Naive B cell (primary cell): ENCODE measurements around the gene OR2T8. TPM values are rescaled to one million over a fixed set of nuclear protein-coding genes. Genes with fewer than 3 reads are reported as not detected.

Source experiments
- ATAC-seq, 2 donors: fragments of 150-1000 bp; cut with Tn5 transposase; 2 replicates each; pipeline ENCODE4 v1.10.0; 2021; ENCODE audit warnings: low read depth in 2 of 2, mild to moderate bottlenecking in 2 of 2, moderate library complexity in 2 of 2
- DNase-seq: peaks from one replicate; pipeline ENCODE4 v3.0.0; 2022
- H3K27ac Mint-ChIP-seq, 6 donors: one replicate each; pipeline ENCODE4 v1.8.0; 2020 to 2022; ENCODE audit warnings: mild to moderate bottlenecking in 6 of 6, mixed read lengths in 6 of 6, moderate library complexity in 5 of 6, inconsistent platforms in 2 of 6
- H3K27me3 Mint-ChIP-seq, 3 donors: one replicate each; pipeline ENCODE4 v1.8.0; 2021 to 2022; ENCODE audit warnings: mixed read lengths in 3 of 3, mild to moderate bottlenecking in 1 of 3
- H3K36me3 Mint-ChIP-seq, 2 donors: one replicate each; pipeline ENCODE4 v1.8.0; 2020 to 2022; ENCODE audit warnings: mixed read lengths in 2 of 2, inconsistent platforms in 1 of 2, mild to moderate bottlenecking in 1 of 2
- H3K4me1 Mint-ChIP-seq, 3 donors: one replicate each; pipeline ENCODE4 v1.8.0; 2020 to 2022; ENCODE audit warnings: mixed read lengths in 3 of 3, inconsistent platforms in 1 of 3, mild to moderate bottlenecking in 1 of 3, moderate library complexity in 1 of 3
- H3K4me3 Mint-ChIP-seq, 8 donors: one replicate each; pipeline ENCODE4 v1.8.0; 2020 to 2022; ENCODE audit warnings: mild to moderate bottlenecking in 8 of 8, mixed read lengths in 8 of 8, moderate library complexity in 8 of 8, inconsistent platforms in 2 of 8
- H3K9me3 Mint-ChIP-seq, 7 donors: one replicate each; pipeline ENCODE4 v1.8.0; 2020 to 2022; ENCODE audit warnings: mixed read lengths in 7 of 7, mild to moderate bottlenecking in 5 of 7, inconsistent platforms in 2 of 7, moderate library complexity in 1 of 7
- polyA plus RNA-seq, 6 donors: library from polyadenylated mRNA; unstranded; fragments of 300-500 nt; fragmentation: Illumina TruSeq; gene quantifications; one replicate each; pipeline ENCODE4 v1.2.3, GENCODE V29; 2021; ENCODE audit warnings: low read depth in 6 of 6

OR2T8 gene, protein sequence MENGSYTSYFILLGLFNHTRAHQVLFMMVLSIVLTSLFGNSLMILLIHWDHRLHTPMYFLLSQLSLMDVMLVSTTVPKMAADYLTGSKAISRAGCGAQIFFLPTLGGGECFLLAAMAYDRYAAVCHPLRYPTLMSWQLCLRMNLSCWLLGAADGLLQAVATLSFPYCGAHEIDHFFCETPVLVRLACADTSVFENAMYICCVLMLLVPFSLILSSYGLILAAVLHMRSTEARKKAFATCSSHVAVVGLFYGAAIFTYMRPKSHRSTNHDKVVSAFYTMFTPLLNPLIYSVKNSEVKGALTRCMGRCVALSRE
- polyA plus RNA-seq = under 1 TPM in 1 of 6 donors, not detected in 5; 0.43 TPM

GRCh38 chr1:247919952-247920351 is at the start of gene OR2T8:
OR2T8 (plus strand) TSS chr1:247920252; CDS start chr1:247921018, 766 bp downstream.
- H3K27ac Mint-ChIP-seq = no peak within 1 kb of the TSS
- no peaks in the 10 kb centered on the region for H3K9me3 Mint-ChIP-seq
- ATAC-seq (no peak), DNase-seq (no peak)
- H3K27me3 Mint-ChIP-seq = no peaks in the 10 kb centered on the region
- H3K36me3 Mint-ChIP-seq = no peaks in the 10 kb centered on the region
- H3K4me3 Mint-ChIP-seq = no peak within 1 kb of the TSS
- H3K4me1 Mint-ChIP-seq = no peaks in the 10 kb centered on the region

DNA sequence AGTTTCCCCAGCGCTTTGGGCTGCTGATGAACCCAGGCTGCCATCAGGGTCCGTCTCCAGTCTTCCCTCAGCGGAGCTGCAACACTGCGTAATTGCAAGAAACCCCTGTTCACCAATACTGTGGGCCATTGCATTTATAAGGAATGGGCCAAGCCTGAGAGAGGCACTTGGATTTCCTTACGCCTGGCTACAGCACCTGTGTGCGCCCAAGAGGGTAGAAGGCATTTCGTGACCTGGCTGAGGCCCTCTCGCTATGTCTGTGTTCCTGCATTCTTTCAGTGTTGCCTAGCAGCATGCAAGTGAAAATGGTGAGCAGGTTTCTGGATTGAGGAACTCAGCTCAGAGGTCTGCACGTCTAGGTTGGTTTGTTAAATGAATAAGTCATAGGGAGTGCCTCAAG is 36.7 kb upstream of the OR2T8 start:
- H3K27ac Mint-ChIP-seq = no peak overlapping the region
- no peaks in the 10 kb centered on the region for H3K27me3 Mint-ChIP-seq
- H3K36me3 Mint-ChIP-seq = peaks cover 0 to 7% of the 10 kb centered on the region in 2 donors
- H3K4me3 Mint-ChIP-seq = no peak overlapping the region
- peaks cover 0 to 4% (median 0%) of the 10 kb centered on the region in 3 donors for H3K4me1 Mint-ChIP-seq
- no peak for ATAC-seq
- DNase-seq = no peak
- no peaks in the 10 kb centered on the region for H3K9me3 Mint-ChIP-seq

- no peak overlapping the region for H3K4me3 Mint-ChIP-seq
- ATAC-seq = no peak
- H3K9me3 Mint-ChIP-seq = no peaks in the 10 kb centered on the region
- H3K27me3 Mint-ChIP-seq = no peaks in the 10 kb centered on the region
- peak overlapping the region in 1 of 6 donors; percentile 0 for H3K27ac Mint-ChIP-seq
- H3K36me3 Mint-ChIP-seq = peaks cover 0 to under 1% of the 10 kb centered on the region in 2 donors
- no peak for DNase-seq
- H3K4me1 Mint-ChIP-seq = no peaks in the 10 kb centered on the region
These were observed 35.1 kb upstream of the OR2T8 start for GRCh38 chr1:247884797-247885413.

GRCh38 chr1:247895163-247895637 is 24.9 kb upstream of the OR2T8 start, which contains the start of gene OR2W3:
OR2W3 (plus strand) TSS chr1:247895587; CDS start chr1:247895587, 0 bp downstream.
- H3K4me1 Mint-ChIP-seq = peaks cover 0 to 1% (median 0%) of the 10 kb centered on the region in 3 donors
- no peak within 1 kb of the TSS for H3K27ac Mint-ChIP-seq
- no peaks in the 10 kb centered on the region for H3K27me3 Mint-ChIP-seq
- peaks cover 0 to 22% of the 10 kb centered on the region in 2 donors for H3K36me3 Mint-ChIP-seq
- ATAC-seq = no peak
- peaks cover 0 to 3% (median 2%) of the 10 kb centered on the region in 7 donors for H3K9me3 Mint-ChIP-seq
- no peak for DNase-seq
- no peak within 1 kb of the TSS for H3K4me3 Mint-ChIP-seq

DNA sequence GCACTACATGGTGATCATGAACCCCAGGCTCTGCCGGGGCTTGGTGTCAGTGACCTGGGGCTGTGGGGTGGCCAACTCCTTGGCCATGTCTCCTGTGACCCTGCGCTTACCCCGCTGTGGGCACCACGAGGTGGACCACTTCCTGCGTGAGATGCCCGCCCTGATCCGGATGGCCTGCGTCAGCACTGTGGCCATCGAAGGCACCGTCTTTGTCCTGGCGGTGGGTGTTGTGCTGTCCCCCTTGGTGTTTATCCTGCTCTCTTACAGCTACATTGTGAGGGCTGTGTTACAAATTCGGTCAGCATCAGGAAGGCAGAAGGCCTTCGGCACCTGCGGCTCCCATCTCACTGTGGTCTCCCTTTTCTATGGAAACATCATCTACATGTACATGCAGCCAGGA is 24.1 kb upstream of the OR2T8 start:
- Mint-ChIP-seq H3K9me3 (peaks cover 0 to 3% (median 2%) of the 10 kb centered on the region in 7 donors), H3K4me3 (no peak overlapping the region), H3K36me3 (peaks cover 0 to 22% of the 10 kb centered on the region in 2 donors), H3K4me1 (peaks cover 0 to 1% (median 0%) of the 10 kb centered on the region in 3 donors), H3K27me3 (no peaks in the 10 kb centered on the region), H3K27ac (no peak overlapping the region)
- ATAC-seq (no peak), DNase-seq (no peak)

GRCh38 chr1:247904122-247904521 is 15.9 kb upstream of the OR2T8 start:
- DNase-seq (no peak), ATAC-seq (no peak)
- H3K9me3 Mint-ChIP-seq = peaks cover 6 to 21% (median 16%) of the 10 kb centered on the region in 7 donors
- no peak overlapping the region for H3K4me3 Mint-ChIP-seq
- peaks cover 10 to 34% (median 31%) of the 10 kb centered on the region in 3 donors for H3K4me1 Mint-ChIP-seq
- H3K36me3 Mint-ChIP-seq = peaks cover 4 to 16% of the 10 kb centered on the region in 2 donors
- no peaks in the 10 kb centered on the region for H3K27me3 Mint-ChIP-seq
- peak overlapping the region in 2 of 6 donors; percentile 79 to 82 for H3K27ac Mint-ChIP-seq

GRCh38 chr1:247905181-247905580 is 14.9 kb upstream of the OR2T8 start:
- ATAC-seq (no peak), DNase-seq (no peak)
- Mint-ChIP-seq H3K4me3 (peak overlapping the region in 7 of 8 donors; percentile 82 to 94 (median 92)), H3K27ac (peak overlapping the region in 2 of 6 donors; percentile 76 to 91), H3K4me1 (peaks cover 10 to 34% (median 31%) of the 10 kb centered on the region in 3 donors), H3K9me3 (peaks cover 6 to 21% (median 16%) of the 10 kb centered on the region in 7 donors), H3K27me3 (no peaks in the 10 kb centered on the region), H3K36me3 (peaks cover 4 to 16% of the 10 kb centered on the region in 2 donors)

DNA sequence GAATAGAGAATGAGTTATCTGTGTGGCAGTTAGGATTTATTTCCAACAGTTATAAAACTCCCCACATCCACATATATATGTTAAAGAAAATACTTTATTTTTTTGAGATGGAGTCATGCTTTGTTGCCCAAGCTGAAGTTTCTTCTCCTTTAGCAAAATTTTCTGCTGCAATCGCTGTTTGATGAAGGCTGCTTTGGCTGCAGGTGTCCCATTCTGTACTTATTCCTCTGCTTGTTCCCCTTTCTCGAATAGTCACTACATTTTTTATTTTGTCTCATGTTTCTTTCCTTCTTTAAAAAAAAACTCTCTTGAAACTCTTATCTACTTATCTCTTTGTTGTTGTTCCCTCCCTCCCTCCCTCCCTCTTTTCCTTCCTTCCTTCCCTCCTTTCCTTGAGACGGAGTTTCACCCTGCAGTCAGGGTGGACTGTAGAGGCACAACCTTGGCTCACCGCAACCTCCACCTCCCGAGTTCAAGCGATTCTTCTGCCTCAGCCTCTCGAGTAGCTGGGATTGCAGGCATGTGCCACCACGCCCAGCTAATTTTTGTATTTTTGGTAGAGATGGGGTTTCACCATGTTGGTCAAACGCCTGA is 14.0 kb upstream of the OR2T8 start:
- Mint-ChIP-seq H3K27ac (peak overlapping the region; percentile 67 to 97 (median 90)), H3K36me3 (peaks cover 4 to 16% of the 10 kb centered on the region in 2 donors), H3K4me3 (peak overlapping the region; percentile 82 to 95 (median 92)), H3K27me3 (no peaks in the 10 kb centered on the region), H3K4me1 (peaks cover 10 to 34% (median 31%) of the 10 kb centered on the region in 3 donors), H3K9me3 (peaks cover 6 to 21% (median 16%) of the 10 kb centered on the region in 7 donors)
- peak; percentile 5 for DNase-seq
- peak; percentile 86 to 87 for ATAC-seq

GRCh38 chr1:247906504-247907047 is 13.5 kb upstream of the OR2T8 start:
- Mint-ChIP-seq H3K36me3 (peaks cover 4 to 16% of the 10 kb centered on the region in 2 donors), H3K4me3 (peak overlapping the region; percentile 82 to 95 (median 92)), H3K27ac (peak overlapping the region; percentile 67 to 97 (median 90)), H3K4me1 (peaks cover 10 to 34% (median 31%) of the 10 kb centered on the region in 3 donors), H3K9me3 (peaks cover 6 to 21% (median 16%) of the 10 kb centered on the region in 7 donors), H3K27me3 (no peaks in the 10 kb centered on the region)
- ATAC-seq = peak; percentile 52 to 55
- peak; percentile 14 for DNase-seq

DNA sequence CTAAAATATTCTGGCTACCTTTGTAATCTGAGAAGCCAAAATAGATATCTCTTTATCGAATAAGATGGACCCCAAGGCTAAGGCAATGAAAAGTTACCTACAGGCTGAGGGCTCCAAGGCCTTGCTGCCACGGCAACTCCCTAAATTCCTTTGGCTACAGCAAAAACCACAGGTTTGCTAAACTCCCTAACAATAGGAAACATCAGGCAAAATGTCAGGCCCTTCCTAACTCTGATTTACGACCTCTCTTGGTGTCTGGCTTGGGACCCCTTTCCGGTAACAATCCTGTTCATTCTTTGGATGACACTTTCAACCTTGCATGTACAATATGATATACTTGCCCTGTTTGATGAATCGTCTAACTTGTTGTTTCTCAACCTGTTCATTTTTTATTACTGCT is 11.3 kb upstream of the OR2T8 start:
- Mint-ChIP-seq H3K27ac (peak overlapping the region in 1 of 6 donors; percentile 11), H3K27me3 (no peaks in the 10 kb centered on the region), H3K4me3 (peak overlapping the region in 1 of 8 donors; percentile 61), H3K36me3 (peaks cover 0 to 13% of the 10 kb centered on the region in 2 donors), H3K4me1 (peaks cover 10 to 34% (median 31%) of the 10 kb centered on the region in 3 donors), H3K9me3 (peaks cover 6 to 17% (median 12%) of the 10 kb centered on the region in 7 donors)
- ATAC-seq (no peak), DNase-seq (no peak)

GRCh38 chr1:247913786-247914185 is 6.3 kb upstream of the OR2T8 start:
- DNase-seq = no peak
- ATAC-seq = no peak
- no peak overlapping the region for H3K4me3 Mint-ChIP-seq
- no peaks in the 10 kb centered on the region for H3K4me1 Mint-ChIP-seq
- no peaks in the 10 kb centered on the region for H3K9me3 Mint-ChIP-seq
- no peak overlapping the region for H3K27ac Mint-ChIP-seq
- no peaks in the 10 kb centered on the region for H3K36me3 Mint-ChIP-seq
- no peaks in the 10 kb centered on the region for H3K27me3 Mint-ChIP-seq

DNA sequence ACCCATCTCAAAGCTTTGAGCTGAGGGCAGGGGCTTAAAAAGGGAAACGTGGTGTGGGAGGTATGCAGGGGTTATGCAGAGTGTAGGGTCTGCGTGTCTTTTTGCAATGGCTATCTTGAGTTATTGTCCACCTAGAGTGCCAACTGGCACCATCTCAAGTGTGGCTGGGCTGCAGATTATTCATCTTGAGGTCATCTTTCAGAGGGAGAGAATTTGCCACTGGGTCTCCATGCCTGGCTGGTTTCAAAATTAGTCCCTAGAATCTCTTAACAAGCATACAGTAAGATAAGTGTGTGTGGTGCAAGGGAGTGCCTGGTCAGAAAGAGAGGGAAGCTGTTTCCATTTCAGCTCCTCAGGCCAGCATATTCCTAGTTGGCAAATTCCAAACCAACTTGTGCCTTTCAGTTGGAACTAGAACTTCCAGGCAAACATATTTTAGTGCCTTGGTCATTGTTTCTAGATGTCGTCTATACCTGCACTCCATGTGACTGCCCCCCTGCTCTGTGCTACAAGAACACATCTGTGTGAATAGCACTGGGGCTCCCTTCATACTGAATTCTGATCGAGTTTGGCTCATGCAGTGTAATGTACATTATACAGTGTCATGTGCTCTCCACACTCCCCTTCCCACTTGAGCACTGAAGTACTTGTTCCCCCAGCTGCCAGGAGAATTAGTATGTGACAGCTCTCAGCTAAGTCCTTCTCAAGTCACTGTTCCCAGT is 5.0 kb upstream of the OR2T8 start:
- no peak for ATAC-seq
- no peaks in the 10 kb centered on the region for H3K4me1 Mint-ChIP-seq
- peak overlapping the region in 1 of 6 donors; percentile 34 for H3K27ac Mint-ChIP-seq
- no peaks in the 10 kb centered on the region for H3K9me3 Mint-ChIP-seq
- H3K4me3 Mint-ChIP-seq = no peak overlapping the region
- DNase-seq = no peak
- H3K27me3 Mint-ChIP-seq = no peaks in the 10 kb centered on the region
- H3K36me3 Mint-ChIP-seq = no peaks in the 10 kb centered on the region
